GM12878 (cell line): ENCODE measurements around the gene UFSP2. TPM values are rescaled to one million over a fixed set of nuclear protein-coding genes. Genes with fewer than 3 reads are reported as not detected.

ENCODE experiments used
- ATF2 ChIP-seq: IDR thresholded peaks from 2 replicates; pipeline ENCODE4 v1.6.1; 2012; ENCODE audit warnings: low read length, inconsistent platforms
- CBX5 ChIP-seq: sonication (generic); IDR thresholded peaks from 2 replicates; pipeline ENCODE4 v1.6.1; 2016; ENCODE audit warnings: low read depth, moderate library complexity, mild to moderate bottlenecking, inconsistent platforms
- CHD1 ChIP-seq: IDR thresholded peaks from 2 replicates; pipeline ENCODE4 v1.6.1; 2012; ENCODE audit warnings: low read depth, low read length, improper control_type of control experiment
- CREB1 ChIP-seq: IDR thresholded peaks from 2 replicates; pipeline ENCODE4 v1.6.1; 2012; ENCODE audit warnings: low read depth, mild to moderate bottlenecking, inconsistent platforms
- CREM ChIP-seq: IDR thresholded peaks from 2 replicates; pipeline ENCODE4 v1.6.1; 2014; ENCODE audit warnings: antibody characterized with exemption, low read depth
- CUX1 ChIP-seq: IDR thresholded peaks from 2 replicates; pipeline ENCODE4 v1.6.1; 2012; ENCODE audit warnings: improper control_type of control experiment, low read depth, low read length; ENCODE audit not compliant: insufficient replicate concordance
- EZH2 ChIP-seq: IDR thresholded peaks from 2 replicates; pipeline ENCODE4 v1.6.1; 2012; ENCODE audit warnings: low read depth, mild to moderate bottlenecking, control low read depth, inconsistent platforms, low read length, borderline replicate concordance; ENCODE audit not compliant: control insufficient read depth
- HDAC6 ChIP-seq: fragments of 200-600 bp; sonication (generic); IDR thresholded peaks from one replicate; pipeline ENCODE4 v1.8.0; 2017; ENCODE audit warnings: antibody characterized with exemption; ENCODE audit not compliant: unreplicated experiment
- HDGF ChIP-seq: fragments of 450-650 bp; IDR thresholded peaks from 2 replicates; pipeline ENCODE4 v1.6.1; 2016; ENCODE audit warnings: antibody characterized with exemption
- HSF1 ChIP-seq: fragments of 150-350 bp; IDR thresholded peaks from 2 replicates; pipeline ENCODE4 v1.6.1; 2014; ENCODE audit warnings: mild to moderate bottlenecking, low read depth, low read length
- IKZF2 ChIP-seq, 2 experiments: fragments of 450-650 bp; IDR thresholded peaks; 2 replicates each; pipeline ENCODE4 v1.6.1; 2017; ENCODE audit warnings: mild to moderate bottlenecking in 2 of 2, moderate library complexity in 2 of 2
- JUNB ChIP-seq: IDR thresholded peaks from 2 replicates; pipeline ENCODE4 v1.6.1; 2016; ENCODE audit warnings: antibody characterized with exemption, mild to moderate bottlenecking
- MAX ChIP-seq: IDR thresholded peaks from 2 replicates; pipeline ENCODE4 v1.6.1; 2012; ENCODE audit warnings: low read depth, low read length, improper control_type of control experiment
- MYB ChIP-seq: fragments of 150-350 bp; IDR thresholded peaks from 2 replicates; pipeline ENCODE4 v1.6.1; 2014; ENCODE audit warnings: mild to moderate bottlenecking, low read depth, low read length, borderline replicate concordance
- NFIC ChIP-seq: IDR thresholded peaks from 2 replicates; pipeline ENCODE4 v1.6.1; 2012; ENCODE audit warnings: low read depth, mild to moderate bottlenecking, inconsistent platforms, low read length, moderate library complexity
- NKRF ChIP-seq: fragments of 450-650 bp; conservative IDR thresholded peaks from 2 replicates; pipeline ENCODE4 v1.6.1; 2017; ENCODE audit warnings: mild to moderate bottlenecking, moderate library complexity
- POLR2A ChIP-seq: IDR thresholded peaks from 2 replicates; pipeline ENCODE4 v1.6.1; 2011; ENCODE audit warnings: low read depth, mild to moderate bottlenecking, low read length
- POLR2AphosphoS2 ChIP-seq: IDR thresholded peaks from 2 replicates; pipeline ENCODE4 v1.6.1; 2011; ENCODE audit warnings: low read depth, mild to moderate bottlenecking, low read length, improper control_type of control experiment, moderate library complexity
- RUNX3 ChIP-seq: IDR thresholded peaks from 2 replicates; pipeline ENCODE4 v1.6.1; 2012; ENCODE audit warnings: low read length, inconsistent platforms
- SP1 ChIP-seq: IDR thresholded peaks from one replicate; pipeline ENCODE4 v1.6.1; 2011; ENCODE audit warnings: low read depth, low read length
- ZNF384 ChIP-seq: IDR thresholded peaks from 2 replicates; pipeline ENCODE4 v1.6.1; 2012; ENCODE audit warnings: low read depth, mild to moderate bottlenecking, low read length, improper control_type of control experiment, borderline replicate concordance
- ZSCAN29 ChIP-seq: fragments of 450-650 bp; IDR thresholded peaks from 2 replicates; pipeline ENCODE4 v1.6.1; 2017; ENCODE audit warnings: mild to moderate bottlenecking, moderate library complexity
- polyA plus RNA-seq, 11 experiments: library from polyadenylated mRNA; depleted of rRNA in 4 of 11; unstranded in 6 of 11; stranded (reverse) in 5 of 11; fragments of >200 nt; fragmentation: Nextera tagmentation in 4 of 11; fragmentation: Illumina TruSeq in 1 of 11; extraction: Ambion mirVana in 4 of 11; extraction: Trizol in 1 of 11; gene quantifications; 1 replicate in 1 of 11; 2 replicates in 10 of 11; pipeline versions ENCODE4 v1.2.1 to v1.2.3, GENCODE V29; 2011 to 2016; ENCODE audit warnings: inconsistent platforms in 2 of 11, missing spikeins in 2 of 11, low read depth in 1 of 11
- total RNA-seq, 4 experiments: library from RNA; depleted of rRNA in 3 of 4; stranded (reverse); fragments of >200 nt in 3 of 4; fragmentation: Illumina TruSeq in 1 of 4; extraction: Trizol in 1 of 4; gene quantifications; 2 replicates each; pipeline versions ENCODE4 v1.2.1 to v1.2.3, GENCODE V29; 2013 to 2021

Gene UFSP2
- total and polyA plus RNA-seq, 10 of the 15 experiments (the other 5 are each of a cell fraction or from before 2014, with no cell fraction given): 25.4 to 53.1 (median 37.7) TPM

GRCh38 chr4:185437809-185438208 is 12.0 kb upstream of the UFSP2 start (continued):
- TF ChIP-seq ATF2 (peak; percentile 62; the same call in 1 of the 2 replicates), CREM (peak; percentile 42; the same call in 1 of the 2 replicates), HDAC6 (no peak), CUX1 (no peak), CREB1 (peak; percentile 39; the same call in 1 of the 2 replicates), CHD1 (no peak), HDGF (no peak), EZH2 (no peak), RUNX3 (peak; percentile 85), CBX5 (no peak; the same call in 1 of the 2 replicates), ZSCAN29 (no peak), JUNB (peak; percentile 98), MAX (no peak), IKZF2 (IDR thresholded peaks at IDR 0.05) (0 out of 4 replicates have a peak, but pooled peaks of 1 of the 2 experiments have one; percentile 17), ZNF384 (no peak), SP1 (no peak), POLR2A (no peak), MYB (no peak), NFIC (peak; percentile 75; the same call in 1 of the 2 replicates), NKRF (no peak), POLR2AphosphoS2 (no peak), HSF1 (no peak)
